Glutamatergic neuron (in vitro differentiated cells): Measurements from ENCODE around the gene UBQLN4. TPM values are rescaled to one million over a fixed set of nuclear protein-coding genes. Genes with fewer than 3 reads are reported as not detected.

Experiments used
- DNase-seq: peaks from one replicate; pipeline ENCODE4 v3.0.0; 2022
- H3K27ac Mint-ChIP-seq: one replicate; pipeline ENCODE4 v1.8.0; 2020; ENCODE audit warnings: mild to moderate bottlenecking, mixed read lengths, inconsistent platforms; ENCODE audit not compliant: unreplicated experiment
- H3K27me3 Mint-ChIP-seq: one replicate; pipeline ENCODE4 v1.8.0; 2020; ENCODE audit warnings: mild to moderate bottlenecking, moderate library complexity, mixed read lengths, inconsistent platforms; ENCODE audit not compliant: unreplicated experiment
- H3K36me3 Mint-ChIP-seq: one replicate; pipeline ENCODE4 v1.8.0; 2020; ENCODE audit warnings: mild to moderate bottlenecking, mixed read lengths, inconsistent platforms; ENCODE audit not compliant: unreplicated experiment
- H3K4me1 Mint-ChIP-seq: one replicate; pipeline ENCODE4 v1.8.0; 2020; ENCODE audit warnings: mild to moderate bottlenecking, low read depth, mixed read lengths, inconsistent platforms; ENCODE audit not compliant: unreplicated experiment
- H3K4me3 Mint-ChIP-seq: one replicate; pipeline ENCODE4 v1.8.0; 2020; ENCODE audit warnings: mild to moderate bottlenecking, mixed read lengths, inconsistent platforms; ENCODE audit not compliant: unreplicated experiment
- H3K9me3 Mint-ChIP-seq: one replicate; pipeline ENCODE4 v1.8.0; 2020; ENCODE audit warnings: mild to moderate bottlenecking, moderate library complexity, mixed read lengths, inconsistent platforms; ENCODE audit not compliant: unreplicated experiment
- total RNA-seq: library from RNA; stranded (reverse); fragmentation: NEBNext Ultra II Directional; extraction: Animal tissue kit (Norgen Biotek cat#: 25700); gene quantifications from one replicate; pipeline ENCODE4 v1.2.1, GENCODE V29; 2021; ENCODE audit not compliant: unreplicated experiment
- TF ChIP-seq, protein P1 (sequence below): fragments of 200-600 bp; sonication (generic); IDR thresholded peaks from one replicate; pipeline ENCODE4 v1.5.0; 2021; ENCODE audit not compliant: partially characterized antibody, unreplicated experiment

The UBQLN4 gene
- total RNA-seq, 1 donor from 2014 or later, result 52.4 TPM

DNA sequence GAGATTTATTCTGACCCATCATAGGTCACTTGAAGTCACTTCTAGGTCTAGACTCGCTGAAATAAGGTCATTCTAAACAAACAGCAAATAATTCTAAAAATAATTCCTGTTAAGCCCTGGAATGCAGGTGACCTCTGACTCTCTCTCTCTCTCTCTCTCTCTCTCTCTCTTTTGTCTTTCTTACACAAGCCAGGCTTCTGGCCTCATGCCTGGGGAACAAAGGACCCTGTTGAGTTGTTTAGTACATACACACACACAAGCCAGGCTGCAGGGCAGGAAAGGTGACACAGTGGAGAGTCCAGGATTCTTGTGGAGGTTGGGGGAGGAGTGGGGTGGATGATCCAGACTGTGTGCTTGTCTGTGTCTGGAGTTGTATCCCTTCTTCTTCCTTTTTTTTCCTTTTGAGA is 32.7 kb upstream of the UBQLN4 start:
- TF ChIP-seq, protein P1, sequence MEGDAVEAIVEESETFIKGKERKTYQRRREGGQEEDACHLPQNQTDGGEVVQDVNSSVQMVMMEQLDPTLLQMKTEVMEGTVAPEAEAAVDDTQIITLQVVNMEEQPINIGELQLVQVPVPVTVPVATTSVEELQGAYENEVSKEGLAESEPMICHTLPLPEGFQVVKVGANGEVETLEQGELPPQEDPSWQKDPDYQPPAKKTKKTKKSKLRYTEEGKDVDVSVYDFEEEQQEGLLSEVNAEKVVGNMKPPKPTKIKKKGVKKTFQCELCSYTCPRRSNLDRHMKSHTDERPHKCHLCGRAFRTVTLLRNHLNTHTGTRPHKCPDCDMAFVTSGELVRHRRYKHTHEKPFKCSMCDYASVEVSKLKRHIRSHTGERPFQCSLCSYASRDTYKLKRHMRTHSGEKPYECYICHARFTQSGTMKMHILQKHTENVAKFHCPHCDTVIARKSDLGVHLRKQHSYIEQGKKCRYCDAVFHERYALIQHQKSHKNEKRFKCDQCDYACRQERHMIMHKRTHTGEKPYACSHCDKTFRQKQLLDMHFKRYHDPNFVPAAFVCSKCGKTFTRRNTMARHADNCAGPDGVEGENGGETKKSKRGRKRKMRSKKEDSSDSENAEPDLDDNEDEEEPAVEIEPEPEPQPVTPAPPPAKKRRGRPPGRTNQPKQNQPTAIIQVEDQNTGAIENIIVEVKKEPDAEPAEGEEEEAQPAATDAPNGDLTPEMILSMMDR, result no peak
- peak overlapping the region; percentile 81 for H3K4me3 Mint-ChIP-seq
- H3K4me1 Mint-ChIP-seq, result peaks cover 15% of the 10 kb centered on the region
- peaks cover 7% of the 10 kb centered on the region for H3K27me3 Mint-ChIP-seq
- no peak for DNase-seq
- no peak overlapping the region for H3K27ac Mint-ChIP-seq
- no peaks in the 10 kb centered on the region for H3K36me3 Mint-ChIP-seq
- H3K9me3 Mint-ChIP-seq, result peaks cover 18% of the 10 kb centered on the region

DNA sequence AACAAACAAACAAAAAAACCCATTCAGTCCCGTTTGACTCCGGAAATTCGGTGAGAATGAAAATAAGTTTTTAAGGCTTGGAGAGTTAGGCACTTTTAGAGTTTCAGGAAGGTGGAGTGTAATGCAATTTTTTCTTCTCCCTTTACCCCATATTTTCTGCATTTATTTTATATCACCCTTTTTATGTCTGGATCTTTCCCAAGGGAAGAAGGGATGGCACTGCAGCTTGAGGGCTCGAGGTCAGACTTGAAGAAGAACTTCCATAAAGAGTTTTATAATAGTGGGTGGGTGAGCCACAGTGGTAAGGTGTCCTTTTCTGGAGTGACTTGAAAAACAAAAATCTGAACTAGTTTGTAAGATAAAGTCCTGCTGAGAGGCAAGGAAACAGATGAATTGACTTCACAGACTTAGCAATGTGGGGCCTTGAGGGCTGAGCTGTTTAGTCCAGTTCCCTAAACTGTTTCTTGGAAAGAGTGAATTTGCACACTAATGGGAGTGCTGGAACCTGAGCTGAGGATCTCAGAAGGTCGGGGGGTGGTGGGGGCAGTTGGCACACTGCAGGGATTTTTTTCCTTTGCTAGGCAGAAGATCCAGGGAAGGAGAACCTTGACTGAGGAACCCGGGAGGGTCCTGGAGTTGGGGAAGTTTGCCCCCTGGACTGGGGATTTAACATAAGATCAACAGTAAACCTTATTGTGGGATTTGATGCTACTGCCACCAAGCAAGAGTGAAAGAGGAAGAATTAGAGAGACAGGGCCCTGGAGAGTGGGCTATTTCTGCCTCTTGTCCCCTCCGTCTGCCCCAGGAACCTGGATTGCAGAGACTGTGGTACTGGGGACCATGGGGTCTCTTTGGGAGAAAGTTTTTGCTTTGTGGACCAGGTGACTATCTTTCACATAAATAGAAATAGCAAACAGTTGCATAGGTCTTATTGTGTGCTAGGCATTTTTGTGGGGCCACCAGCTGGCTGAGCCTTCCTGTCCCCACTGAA is 30.5 kb upstream of the UBQLN4 start:
- H3K27ac Mint-ChIP-seq, result peak overlapping the region; percentile 98

DNA sequence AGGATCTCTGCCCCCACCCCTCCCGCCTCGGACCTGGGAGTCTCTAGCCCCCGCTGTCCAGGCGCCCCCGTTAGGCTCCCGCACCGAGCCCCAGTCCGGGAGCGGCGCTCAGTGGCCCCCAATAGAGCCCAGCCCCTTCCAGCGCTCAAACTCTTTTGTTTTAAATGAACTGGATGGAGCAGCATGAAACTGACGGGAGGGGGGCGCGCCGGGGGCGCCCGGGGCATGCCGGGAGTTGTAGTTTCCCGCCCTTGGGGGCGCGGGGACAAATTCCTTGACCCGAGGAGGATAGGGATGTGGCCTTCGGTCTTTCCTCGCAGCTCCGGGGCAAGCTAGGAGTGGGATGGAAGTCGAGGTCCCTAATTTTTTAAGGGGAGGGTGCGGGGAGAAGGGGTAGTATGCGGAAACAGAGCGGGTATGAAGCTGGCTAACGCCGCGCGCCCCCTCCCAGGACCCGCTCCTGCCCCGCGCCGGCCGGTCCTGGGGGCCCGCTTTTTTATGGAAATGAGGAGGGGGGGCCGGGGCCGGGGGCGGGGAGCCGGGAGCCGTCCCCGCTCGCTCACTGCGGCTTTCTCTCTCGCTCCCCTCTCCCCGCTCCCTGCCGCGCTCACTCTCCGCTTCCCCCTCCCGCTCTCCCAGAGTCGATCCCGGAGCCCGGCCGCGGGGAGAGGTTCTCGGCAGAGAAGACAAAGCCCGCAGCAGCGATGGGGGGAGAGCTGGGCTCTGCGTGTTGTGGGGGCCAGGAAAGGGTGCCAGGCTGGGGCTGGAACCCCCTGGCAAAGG is 28.9 kb upstream of the UBQLN4 start, which contains the start of gene MEX3A:
TSS of gene MEX3A (minus strand) at position 157 of the 783 bp plus-strand sequence. CDS start 467 bp downstream, outside the sequence.
- DNase-seq, result peak; percentile 93
- Mint-ChIP-seq H3K27ac (peak within 1 kb of the TSS; percentile 98), H3K4me1 (peaks cover 26% of the 10 kb centered on the region), H3K36me3 (no peaks in the 10 kb centered on the region), H3K4me3 (peak within 1 kb of the TSS; percentile 99), H3K9me3 (peaks cover 41% of the 10 kb centered on the region), H3K27me3 (peaks cover 25% of the 10 kb centered on the region)
- TF ChIP-seq, protein P1, result no peak

More for the DNA sequence above, 30.5 kb upstream of the UBQLN4 start:
- Mint-ChIP-seq H3K4me1 (peaks cover 12% of the 10 kb centered on the region), H3K4me3 (peak overlapping the region; percentile 99), H3K36me3 (no peaks in the 10 kb centered on the region), H3K27me3 (peaks cover 18% of the 10 kb centered on the region), H3K9me3 (peaks cover 33% of the 10 kb centered on the region)
- DNase-seq, result no peak
- TF ChIP-seq, protein P1, result no peak

DNA sequence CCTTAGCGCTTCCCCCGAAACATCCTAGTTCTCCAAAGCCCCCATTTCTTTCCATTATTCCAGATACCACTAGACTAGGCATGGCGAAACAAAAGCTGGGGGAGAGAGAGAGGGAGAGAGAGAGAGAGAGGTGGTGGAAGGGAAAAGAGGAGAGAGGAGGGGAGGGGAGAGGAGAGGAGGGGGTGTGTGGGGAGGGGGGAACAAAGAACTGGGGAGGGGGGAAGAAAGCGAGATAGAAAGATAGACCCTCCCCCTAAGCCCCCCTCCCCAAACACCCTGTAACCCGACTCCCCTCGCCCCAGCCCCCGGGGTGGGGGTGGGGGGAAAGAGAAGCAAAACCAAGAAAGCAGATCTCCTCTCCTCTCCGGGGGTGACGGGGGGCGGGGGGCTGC is 28.3 kb upstream of the UBQLN4 start:
- DNase-seq, result no peak
- Mint-ChIP-seq H3K9me3 (peaks cover 41% of the 10 kb centered on the region), H3K36me3 (no peaks in the 10 kb centered on the region), H3K27me3 (peaks cover 26% of the 10 kb centered on the region), H3K4me1 (peaks cover 32% of the 10 kb centered on the region), H3K27ac (peak overlapping the region; percentile 93), H3K4me3 (peak overlapping the region; percentile 82)
- TF ChIP-seq, protein P1, result no peak
